DMS79 treated with DMSO at 0.1 percent for 48 hours (cell line): ENCODE results near the gene GGT5.
"Not testable (repeated sequence)": the region's sequence is repeated elsewhere in the genome, so short reads cannot be mapped to it uniquely, and the experiment has no call there.

ENCODE experiments used
- DNase-seq: peaks from one replicate; lab custom pipeline; 2025; lab: John Stamatoyannopoulos, UW

GGT5 gene

DNA sequence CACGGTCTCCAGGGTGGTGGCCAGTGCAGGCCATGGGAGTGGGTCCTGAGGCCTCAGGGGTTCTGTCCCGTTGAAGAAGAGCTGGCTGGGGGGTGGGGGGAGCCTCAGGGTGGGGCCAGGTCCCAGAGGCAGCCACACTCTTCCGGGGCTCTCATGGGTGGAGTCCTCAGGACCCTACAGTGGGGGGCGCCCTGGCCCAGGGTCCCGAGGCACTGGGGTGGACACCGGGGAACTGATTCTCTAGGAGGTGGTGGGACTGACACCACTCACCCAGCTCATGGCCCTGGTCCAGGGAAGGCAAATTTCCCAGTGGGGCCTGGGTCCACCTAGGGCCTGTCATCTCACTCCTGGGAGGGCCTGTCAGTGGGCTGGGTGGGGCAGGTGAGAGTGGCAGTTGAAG, 12.8 kb downstream of the GGT5 start:
- no peak for DNase-seq

DNA sequence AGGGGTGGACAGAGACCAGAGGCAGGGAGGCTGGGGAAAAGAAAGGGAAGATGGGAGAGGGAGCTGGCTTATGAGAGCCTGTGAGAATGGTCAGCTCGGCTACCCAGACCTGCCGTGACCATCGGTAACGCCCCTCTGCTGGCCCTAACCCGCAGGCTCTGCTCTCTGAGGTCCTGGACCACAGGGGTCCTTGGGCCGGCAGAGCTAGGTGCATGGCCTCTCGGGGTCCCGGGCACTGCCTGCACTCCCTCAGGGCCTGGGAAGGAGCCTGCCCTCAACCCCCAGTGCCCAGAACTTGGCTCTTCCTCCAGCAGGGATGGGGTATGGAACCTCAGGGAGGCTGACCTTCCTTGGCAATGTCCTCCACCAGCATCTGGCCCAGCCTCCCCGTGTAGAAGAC, 13.2 kb downstream of the GGT5 start:
- no peak for DNase-seq

DNA sequence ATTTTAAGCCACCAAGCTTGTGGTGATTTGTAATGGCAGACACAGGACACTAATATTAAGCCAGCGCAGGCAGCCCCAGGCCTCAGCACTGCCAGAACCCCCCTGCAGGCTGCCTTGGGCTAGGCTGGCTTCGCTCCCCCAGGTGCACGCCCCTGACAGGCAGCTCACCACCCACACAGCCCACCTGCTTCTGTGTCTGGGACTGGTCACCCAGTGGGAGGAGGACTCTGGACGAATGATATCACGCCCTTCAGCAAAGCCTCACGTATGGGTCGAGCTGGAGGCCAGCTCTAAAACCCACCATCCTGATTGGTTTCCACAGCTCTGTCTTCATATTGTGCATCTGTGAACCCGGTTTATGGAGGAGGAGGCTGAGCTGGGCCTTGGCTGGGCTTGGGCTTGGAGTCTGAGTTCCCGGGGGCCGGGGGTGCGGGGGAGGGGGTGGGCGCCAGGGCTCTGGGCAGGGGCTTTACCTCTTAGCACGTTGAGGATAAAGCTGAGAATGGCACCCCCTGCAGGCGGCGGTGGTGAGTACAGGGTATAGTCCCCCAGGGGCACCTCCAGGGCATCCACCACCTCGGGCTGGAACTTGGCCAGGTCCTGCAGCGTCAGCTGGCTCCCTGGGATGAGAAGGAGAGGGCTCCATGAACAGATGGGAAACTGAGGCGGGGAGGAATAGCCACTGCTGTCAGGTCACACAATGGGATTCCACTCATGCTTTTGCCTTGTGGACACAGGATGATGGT, 13.8 kb downstream of the GGT5 start:
- DNase-seq: no peak

DNA sequence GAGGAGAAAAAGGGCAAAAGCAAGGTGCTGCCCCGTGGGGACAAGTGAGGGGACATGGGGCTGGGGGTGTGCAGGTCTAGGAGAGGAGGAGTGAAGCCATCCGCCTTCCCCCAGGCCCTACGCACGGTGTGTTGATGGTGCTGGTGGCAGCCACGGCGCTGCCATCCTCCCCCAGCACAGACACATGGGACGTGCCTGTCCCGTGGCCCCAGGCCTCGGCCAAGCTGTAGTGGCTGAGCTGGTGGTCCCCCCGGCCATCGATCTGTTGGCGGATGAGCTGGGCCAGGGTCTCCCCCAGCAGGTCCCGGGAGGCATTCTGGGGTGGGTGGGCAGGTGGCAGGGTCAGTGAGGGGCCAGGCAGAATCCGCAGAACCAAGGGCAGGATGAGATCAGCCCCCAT, 18.9 kb downstream of the GGT5 start:
- no peak for DNase-seq

DNA sequence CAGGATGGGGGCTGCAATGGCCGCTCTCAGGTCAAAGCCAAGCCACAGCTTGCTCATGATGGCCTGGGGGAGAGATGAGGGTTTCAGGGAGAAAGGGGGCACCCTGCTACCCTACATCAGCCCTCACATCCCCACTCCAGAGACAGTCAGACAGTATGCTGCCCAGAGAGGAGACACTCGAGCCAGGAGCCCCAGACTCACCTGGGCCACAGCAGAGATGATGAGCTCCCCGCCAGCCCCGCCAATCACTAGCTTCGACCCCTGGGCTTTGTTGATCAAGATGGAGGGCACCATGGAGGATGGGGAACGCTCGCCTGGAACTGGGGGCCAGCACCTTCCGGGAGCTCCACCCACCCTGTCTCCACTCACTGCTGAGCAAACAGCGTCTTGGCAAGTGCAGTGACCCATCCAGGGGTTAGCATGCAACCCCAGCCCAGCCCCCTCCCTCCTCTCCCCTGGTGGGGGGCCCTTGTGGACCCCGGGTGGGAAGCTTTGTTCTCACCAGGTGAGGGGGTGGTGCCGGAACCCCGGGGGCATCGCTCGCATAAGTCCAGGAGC, 19.8 kb downstream of the GGT5 start:
- no peak for DNase-seq

DNA sequence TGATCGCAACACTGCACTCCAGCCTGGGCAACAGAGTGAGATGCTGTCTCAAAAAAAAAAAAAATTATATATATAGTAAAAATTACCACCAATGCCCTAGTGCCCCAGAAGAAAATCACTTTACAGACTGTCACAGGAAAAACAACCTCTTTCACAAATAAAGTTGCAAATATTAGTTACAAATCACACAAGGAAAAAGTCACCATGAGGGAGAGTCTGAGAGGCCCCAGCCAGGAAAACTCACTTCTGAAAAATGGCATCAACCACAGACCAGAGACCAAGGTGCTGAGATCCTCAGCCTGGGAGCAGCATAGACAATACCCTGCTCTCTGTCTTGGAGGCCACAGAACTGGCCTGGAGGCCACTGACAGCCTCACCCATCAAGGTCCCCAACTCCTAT, 20.4 kb downstream of the GGT5 start:
- no peak for DNase-seq

DNA sequence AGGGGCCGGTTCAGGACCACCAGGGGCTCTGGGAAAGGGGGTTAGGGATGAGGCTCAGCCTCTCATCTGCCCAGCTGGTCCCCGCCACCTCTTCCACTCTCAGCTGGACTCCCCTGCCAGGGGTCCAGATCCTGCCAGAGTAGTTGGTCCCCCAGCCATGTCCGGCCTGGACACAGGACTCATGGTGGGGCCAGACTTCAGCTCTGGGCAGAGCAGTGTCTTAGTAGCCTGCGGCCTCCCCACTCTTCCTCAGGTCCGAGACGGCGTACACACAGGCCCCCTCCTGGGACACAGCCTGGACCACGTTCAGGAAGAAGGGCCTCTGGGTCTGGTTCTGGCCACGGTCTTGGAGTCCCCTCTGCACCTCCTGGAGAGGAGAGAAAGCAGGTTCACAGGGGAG, 25.1 kb downstream of the GGT5 start:
- no peak for DNase-seq

DNA sequence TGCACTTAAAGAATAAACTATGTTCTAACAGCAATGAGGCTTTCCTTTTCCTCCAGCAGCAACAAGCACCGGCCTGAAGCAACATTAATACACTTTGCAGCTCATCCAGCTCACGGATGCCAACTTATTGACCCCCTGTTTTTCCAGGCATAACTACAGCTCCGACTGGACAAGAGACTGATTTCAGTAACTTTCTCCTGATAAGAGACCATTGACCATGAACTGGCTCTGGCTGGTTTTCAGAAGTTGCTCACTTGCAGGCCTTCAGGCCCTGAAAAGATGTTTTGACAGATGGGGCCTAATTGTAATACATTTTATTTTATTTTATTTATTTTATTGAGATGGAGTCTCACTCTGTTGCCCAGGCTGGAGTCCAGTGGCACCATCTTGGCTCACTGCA, 27.5 kb downstream of the GGT5 start:
- no peak for DNase-seq

DNA sequence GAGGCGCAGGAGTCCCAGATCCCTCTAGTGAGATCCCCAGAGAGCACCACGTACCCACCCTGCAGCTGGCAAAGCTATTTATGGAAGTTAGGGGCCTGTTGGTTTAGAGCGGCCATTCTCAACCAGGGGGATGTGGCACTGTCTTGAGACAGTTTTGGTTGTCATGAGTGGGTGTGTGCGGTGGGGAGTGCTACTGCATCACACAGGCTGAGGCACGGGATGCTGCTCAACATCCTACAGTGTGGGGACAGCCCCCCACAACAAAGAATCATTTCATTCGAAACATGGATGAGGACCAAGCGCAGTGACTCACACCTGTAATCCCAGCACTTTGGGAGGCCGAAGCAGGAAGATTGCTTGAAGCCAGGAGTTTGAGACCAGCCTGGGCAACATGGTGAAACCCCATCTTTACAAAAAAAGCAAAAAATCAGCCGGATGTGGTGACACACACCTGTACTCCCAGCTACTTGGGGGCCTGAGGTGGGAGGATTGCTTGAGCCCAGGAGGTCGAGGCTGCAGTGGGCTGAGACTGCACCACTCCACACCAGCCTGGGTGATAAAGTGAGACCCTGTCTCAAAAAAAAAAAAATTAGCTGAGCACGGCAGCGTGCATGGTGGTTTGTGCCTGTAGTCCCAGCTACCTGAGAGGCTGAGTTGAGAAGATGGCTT, 28.2 kb downstream of the GGT5 start:
- no peak for DNase-seq

DNA sequence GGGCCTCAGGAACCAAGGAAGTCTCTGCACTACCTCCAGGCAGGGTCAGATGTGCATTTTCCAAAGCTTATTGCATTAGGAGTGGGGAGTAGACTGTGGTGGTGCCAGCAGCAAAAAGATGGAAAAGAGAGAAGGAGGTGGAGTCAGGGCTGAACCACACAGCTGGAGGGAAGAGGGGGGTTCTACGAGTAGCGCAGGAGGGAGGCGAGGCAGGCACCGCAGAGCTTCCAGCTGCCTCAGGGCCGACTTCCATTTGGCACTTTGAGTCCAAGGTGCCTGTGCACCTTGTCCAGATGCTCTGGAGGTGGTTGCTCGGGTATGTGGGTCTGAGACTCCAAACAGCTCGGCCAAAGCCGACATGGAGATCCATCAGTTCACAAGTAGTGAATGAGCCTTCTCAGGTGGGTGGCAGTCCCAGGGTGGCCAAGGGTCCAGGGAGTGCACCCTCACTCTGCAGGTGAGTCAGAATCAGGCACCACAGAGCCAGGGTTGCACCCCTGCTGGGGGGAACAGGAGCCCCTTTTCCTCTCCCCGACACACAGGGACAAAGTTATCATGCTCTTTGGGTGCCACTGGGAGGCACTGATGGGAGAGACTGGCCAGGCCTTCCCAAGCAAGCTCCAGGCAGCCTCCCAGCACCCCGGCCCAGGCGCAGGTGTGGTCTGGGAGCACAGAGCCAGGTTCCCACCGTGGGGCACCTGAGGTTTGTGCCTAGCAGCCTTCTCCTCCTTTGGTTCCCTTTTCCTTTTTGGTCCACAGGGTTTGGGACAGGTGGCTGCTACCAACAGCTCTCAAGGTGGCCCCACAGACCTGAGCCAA, 30.2 kb downstream of the GGT5 start:
- DNase-seq: no peak

DNA sequence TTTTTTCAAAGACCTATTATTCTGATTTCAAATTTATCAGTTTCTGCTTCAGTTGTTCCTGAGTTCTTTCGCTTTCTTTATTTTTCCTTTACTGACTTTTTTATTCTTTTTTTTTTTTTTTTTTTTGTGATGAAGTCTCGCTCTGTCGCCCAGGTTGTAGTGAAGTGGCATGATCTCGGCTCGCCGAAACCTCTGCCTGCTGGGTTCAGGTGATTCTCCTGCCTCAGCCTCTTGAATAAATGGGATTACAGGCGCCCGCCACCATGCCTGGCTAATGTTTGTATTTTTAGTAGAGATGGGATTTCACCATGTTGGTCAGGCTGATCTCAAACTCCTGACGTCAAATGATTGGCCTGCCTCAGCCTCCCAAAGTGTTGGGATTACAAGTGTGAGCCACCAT, 31.8 kb downstream of the GGT5 start:
- not testable (repeated sequence) for DNase-seq

DNA sequence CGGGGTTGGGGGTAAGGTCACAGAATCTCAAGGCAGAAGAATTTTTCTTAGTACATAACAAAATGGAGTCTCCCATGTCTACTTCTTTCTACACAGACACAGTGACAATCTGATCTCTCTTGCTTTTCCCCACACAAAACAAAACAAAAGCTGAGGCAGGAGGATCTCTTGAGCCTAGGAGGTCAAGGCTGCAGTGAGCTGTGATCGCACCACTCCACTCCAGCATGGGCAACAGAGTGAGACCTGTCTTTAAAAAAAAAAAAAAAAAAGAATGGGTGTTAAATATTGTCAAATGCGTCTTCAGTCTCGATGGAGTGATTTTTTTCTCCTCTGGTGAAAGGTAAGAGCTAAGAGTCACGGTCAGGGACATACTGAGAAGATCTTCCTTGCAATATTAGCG, 33.2 kb downstream of the GGT5 start:
- DNase-seq: not testable (repeated sequence)

DNA sequence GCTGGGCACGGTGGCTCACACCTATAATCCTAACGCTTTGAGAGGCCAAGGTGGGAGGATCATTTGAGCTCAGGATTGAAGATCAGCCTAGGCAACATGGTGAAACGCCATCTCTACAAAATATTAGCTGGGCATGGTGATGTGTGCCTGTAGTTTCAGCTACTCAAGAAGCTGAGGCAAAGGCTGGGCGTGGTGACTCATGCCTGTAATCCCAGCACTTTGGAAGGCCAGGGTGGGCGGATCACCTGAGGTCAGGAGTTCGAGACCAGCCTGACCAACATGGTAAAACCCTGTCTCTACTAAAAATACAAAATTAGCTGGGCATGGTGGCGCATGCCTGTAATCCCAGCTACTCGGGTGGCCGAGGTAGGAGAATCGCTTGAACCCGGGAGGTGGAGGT, 34.5 kb downstream of the GGT5 start:
- not testable (repeated sequence) for DNase-seq

DNA sequence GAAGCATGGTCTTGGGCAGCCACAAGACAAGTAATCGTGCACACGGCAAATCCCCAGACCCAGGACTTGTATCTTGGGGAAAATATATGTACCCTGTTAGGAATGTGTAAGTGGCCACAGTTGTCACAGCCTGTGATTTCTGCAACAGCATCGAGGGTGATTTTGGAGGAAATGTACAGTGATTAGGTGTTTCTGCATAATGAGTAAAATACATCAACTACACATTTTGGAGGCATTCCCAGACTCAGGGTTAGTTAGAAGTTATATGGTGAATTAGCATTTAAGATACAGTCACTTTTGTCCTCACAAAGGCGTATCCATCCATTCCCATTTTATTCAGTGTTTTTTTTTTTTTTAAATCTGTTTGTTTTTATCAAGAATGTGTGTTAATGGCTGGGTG, 35.2 kb downstream of the GGT5 start:
- DNase-seq: no peak

DNA sequence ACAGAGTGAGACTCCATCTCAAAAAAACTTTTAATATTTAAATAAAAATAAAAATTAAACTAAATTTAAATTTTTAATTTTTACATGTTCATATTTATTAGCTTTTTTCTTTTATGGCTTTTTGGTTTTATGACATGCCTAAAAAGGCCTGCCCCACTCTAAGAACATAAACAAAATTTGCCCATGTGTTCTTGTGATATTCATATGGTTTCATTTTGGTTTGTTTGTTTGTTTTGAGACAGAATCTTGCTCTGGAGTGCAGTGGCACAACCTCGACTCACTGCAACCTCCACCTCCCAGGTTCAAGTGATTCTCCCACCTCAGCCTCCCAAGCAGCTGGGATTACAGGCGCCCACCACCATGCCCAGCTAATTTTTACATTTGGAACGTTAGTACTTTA, 35.9 kb downstream of the GGT5 start:
- no peak for DNase-seq

DNA sequence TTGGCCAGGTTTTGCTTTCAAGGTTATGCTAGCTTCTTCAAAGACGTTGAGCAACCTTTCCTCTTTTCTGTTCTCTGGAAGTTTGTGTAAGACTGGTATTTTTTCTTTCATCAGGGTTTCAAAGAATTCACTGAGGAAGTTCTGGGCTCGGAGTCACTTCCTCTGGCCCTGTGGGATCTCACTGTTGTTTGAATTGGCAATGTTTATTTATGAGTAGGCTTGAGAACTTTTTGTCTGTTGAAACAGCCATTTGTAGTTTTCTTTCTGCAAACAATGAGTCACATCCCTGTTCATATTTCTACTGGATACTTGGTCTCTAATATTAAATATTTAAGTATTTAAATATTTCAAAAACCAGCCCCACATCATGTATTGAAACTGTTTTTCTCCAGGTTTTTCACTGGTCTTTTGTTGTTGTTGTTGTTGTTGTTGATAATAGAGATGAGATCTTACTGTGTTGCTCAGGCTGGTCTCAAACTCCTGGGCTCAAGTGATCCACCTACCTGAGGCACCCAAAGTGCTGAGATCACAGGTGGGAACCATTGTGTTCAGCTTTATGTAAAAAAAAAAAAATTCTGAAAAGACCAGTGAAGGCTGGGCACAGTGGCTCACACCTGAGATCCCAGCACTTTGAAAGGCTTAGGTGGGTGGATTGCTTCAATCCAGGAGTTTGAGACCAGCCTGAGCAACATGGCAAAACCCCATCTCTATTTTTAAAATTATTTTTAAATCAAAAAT, 36.7 kb downstream of the GGT5 start:
- DNase-seq: no peak

DNA sequence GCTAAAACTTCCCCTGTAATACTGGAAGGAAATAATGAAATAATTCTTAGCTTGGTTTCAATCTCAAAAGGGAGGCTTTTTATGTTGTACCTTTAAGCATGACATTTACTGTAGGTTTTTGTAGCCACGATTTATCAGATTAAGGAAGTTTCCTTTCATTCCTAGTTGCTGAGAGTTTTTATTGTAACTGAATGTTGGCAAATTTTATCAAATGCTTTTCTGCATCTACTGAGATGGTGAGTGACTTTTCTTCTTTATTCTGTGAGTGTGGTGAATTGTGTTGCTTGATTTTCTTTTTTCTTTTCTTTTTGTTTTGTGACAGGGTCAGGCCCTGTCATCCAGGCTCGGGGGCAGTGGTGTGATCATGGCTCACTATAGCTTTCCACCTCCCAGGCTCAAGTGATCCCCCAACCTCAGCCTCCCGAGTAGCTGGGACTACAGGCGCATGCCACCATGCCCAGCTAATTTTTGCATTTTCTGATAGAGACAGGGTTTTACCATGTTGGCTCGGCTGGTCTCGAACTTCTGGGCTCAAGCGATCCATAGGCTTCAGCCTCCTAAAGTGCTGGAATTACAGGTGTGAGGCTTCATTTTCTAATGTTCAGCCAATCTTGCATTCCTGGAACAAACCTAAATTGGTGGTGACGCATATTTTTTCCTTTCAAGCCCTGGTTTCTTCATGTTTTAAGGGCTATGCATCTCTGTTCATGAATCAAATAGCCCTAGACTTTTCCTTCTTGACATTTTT, 37.4 kb downstream of the GGT5 start:
- no peak for DNase-seq

DNA sequence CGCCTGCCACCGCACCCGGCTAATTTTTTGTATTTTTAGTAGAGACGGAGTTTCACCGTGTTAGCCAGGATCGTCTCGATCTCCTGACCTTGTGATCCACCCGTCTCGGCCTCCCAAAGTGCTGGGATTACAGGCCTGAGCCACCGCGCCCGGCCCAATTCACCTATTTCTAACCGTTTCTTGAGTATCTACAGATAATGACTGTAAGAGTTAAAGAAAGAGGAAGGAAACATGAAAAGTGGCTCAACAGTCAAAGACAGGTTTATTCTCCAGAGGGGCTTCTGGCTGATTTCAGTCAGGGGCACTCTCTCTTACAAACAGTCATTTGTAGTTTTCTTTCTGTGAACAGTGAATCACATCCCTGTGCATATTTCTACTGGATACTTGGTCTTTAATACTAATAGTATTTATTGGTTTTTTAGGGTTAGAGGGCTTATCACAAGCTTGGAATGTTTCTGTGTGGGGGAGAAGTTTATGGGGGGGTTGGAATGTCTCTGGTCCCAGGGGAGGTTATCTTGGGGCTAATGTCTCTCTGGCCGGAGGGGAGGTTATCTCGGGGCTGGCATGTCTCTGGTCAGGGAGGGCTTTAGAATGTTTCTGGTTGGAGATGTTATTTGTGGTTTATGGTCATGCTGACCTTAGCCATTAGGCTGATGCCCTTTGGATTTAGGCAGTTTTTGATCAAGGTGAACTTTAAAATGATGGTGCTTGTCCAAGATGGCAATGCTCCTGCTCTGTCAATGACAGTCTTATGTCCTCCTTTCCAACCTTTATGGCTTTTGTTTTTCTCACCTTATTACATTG, 38.2 kb downstream of the GGT5 start:
- DNase-seq: not testable (repeated sequence)

DNA sequence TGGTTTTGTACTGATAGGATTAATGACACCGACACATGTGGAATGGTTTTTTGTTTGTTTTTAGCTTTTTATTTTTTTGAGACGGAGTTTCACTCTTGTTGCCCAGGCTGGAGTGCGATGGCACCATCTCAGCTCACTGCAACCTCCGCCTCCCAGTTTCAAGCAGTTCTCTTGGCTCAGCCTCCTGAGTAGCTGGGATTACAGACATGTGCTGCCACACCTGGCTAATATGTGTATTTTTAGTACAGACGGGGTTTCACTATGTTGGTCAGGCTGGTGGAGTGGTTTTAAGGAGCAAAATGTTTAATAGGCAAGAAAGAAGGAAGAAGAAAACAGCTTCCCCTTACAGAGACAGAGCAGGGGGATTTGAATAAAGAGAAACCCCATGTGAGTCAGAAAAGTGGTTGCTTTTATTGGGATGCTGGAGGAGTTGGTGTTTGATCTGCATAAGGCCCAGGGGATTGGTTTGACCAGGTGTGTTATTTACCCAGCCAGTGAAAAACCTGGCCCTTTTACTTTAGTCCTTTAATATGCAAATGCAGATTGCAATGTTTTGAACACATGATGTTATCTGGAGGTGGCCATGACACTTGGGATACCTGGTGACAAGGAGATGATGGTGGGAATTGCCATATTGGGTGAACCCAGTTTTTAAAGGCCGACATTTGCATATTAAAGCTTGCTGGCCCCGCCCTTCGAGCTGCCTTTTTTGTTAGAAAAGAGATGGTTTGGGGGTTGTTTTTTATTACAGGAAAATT, 39.3 kb downstream of the GGT5 start:
- DNase-seq: no peak

DNA sequence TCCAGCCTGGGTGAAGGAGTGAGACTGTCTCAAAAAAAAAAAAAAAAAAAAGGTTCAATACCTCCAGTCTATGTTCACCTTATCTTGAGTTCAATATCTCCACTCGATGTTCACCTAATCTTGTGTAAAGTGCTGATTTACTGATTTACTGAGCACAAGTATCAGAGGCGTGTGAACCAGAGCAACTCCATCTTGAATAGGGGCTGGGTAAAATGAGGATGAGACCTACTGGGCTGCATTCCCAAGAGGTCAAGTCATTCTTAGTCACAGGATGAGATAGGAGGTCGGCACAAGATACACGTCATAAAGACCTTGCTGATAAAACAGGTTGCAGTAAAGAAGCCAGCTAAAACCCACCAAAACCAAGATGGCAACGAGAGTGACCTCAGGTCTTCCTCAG, 41.0 kb downstream of the GGT5 start:
- DNase-seq: not testable (repeated sequence)
